HG03108 (cell line): ENCODE results near the gene CD82.

Source experiments
- ATAC-seq: cut with Tn5 transposase; IDR thresholded peaks from one replicate; pipeline ENCODE4 v1.9.1; 2021; ENCODE audit warnings: moderate library complexity; ENCODE audit not compliant: unreplicated experiment

Gene CD82

GRCh38 chr11:44597358-44598012, 32.0 kb downstream of the CD82 start:
- ATAC-seq: no peak

DNA sequence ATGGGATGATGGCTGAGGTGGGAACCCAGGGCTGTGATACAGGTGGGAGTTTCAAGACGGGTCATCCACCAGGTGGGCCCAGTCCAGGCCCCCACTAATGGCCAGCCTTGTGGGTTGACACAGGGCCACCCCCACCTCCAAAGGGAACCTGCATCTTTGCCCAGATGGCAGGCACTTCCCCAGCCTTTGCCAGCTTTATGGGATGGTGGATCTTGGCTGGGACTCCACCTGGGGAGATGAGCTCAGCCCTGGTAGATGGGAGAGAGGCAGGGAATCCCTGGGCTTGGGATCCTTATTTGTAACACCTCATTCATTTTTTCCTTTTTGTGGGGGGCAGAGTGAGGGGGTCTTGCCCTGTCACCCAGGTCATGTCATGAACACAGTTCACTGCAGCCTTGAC, 33.4 kb downstream of the CD82 start:
- no peak for ATAC-seq

DNA sequence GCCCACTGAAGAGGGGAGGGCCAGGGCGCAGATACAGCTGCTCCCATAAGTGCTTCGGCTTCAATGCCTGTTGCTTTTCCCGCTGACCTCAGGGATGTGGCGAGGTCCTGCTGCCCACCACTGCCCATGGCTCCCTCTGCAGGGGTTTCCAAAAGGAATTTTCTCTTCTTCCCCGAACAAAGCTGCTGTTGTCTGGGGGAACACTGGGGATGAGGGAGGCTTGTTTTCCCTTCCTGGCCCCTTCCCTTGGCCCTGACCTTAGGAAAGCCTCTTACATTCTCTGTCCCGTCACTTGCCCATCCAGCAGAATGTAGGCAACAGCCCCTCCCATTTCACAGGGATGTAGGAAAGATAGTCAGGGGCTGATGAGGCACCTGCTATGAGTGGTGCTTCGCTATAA, 34.8 kb downstream of the CD82 start:
- ATAC-seq: no peak

DNA sequence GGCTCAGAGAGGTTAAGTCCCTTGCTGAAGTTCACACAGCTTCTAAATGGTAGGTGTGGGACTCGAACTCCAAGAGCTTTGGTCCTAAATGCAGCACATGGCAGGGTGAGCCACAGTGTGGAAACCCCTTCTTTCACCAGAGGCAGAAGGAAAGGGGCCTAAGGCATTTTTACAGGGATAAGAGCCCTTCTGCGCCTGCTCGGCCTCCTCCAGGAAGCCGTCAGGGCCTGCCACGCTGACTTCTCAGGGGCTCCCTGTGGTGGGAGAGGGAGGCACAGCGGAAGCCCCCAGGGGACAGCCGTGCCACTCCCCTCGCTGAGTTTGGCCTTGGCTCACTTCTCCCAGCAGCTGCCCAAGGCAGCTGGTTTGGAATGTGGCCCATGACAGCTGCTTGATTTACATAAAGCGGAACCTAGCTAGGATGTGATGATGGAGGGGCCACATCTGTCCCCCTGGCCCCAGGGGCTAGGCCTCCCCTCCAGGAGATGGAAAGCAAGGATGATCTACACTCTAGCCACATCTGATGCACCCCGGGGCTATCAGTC, 35.4 kb downstream of the CD82 start:
- ATAC-seq: peak; percentile 34

DNA sequence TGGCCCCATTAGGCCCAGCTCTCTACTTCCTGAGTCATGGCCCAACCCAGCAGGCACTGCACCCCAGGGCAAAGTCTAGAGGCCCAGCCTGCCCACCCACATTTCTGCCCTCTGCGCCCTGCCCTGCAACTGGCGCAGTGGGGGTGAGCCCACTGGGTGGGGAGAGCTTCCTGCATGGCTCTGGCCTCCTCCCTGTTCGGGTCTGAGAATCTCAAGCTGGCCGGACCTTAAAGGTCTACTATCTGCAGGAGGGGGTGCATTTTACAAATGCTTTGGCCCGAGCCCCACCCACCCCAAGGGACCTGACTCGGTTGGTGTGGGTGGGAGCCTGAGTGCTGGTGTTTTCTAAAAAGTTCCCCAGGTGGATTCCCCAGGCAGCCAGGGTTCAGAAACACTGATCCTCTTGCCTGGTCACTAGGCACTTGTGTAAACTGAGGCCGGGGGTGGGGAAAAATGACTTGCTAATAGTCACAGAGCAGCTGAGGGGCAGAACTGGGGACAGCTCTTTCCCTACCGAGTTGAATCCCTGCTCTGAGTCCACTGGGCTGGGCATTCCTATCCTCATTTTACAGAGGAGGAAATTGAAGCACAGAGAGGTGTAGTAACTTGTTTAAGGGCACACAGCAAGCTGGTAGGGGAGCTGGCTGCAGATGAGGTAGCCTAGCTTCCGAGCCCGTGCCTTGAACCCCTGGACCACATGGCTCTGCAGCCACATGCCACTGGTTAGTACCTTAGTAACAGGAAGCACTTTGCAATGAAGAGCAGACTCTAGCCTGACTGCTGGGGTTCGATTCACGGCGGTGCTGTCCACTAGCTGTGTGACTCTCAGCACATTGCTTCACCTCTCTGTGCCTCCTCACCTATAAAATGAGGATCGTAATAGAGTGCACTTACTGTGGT, 36.3 kb downstream of the CD82 start:
- peak; percentile 40 for ATAC-seq

GRCh38 chr11:44602891-44603310, 37.4 kb downstream of the CD82 start:
- no peak for ATAC-seq

DNA sequence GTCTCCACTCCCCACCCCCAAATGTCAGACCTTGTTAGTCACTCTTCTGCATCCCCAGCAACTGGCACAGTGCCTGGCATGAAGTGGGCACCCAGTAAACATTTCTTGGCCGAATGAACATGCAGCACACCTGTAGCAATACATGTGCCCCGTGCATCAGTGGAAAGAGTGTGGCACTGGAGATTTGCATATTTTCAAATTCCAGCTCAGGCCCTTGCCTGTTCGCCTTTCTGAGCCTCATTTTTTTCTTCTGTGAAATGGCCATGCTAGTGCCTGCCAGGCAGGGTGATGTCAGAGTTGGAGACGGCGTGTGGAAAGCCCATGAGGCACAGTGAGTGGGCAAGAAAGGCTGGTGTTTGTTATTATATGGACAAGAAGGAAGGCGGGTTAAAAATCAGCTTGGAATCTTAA, 38.7 kb downstream of the CD82 start:
- ATAC-seq: no peak

GRCh38 chr11:44605068-44605708, 39.7 kb downstream of the CD82 start:
- no peak for ATAC-seq

- ATAC-seq: no peak
These were observed 40.5 kb downstream of the CD82 start for GRCh38 chr11:44605965-44606364.

DNA sequence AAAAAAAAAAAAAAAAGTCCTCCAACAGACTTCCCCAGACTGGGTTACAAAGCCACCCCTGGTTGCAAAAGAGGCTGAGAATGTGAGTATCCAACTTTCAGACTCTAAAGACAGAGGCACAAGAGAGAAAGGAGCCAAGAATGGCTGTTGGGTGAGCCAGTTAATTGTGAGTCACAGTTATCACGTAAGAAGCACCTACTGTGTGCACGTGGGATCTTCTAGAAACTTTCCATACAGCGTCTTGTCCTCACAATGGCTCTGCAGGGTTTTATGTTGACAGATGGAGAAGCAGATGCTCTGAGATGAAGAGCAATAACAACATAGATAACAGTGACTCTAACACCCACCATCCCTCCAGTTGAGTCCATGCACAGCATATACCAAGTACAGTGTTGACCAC, 41.0 kb downstream of the CD82 start:
- no peak for ATAC-seq

GRCh38 chr11:44607319-44607962, 42.0 kb downstream of the CD82 start:
- ATAC-seq: no peak

GRCh38 chr11:44607987-44608386, 42.5 kb downstream of the CD82 start:
- no peak for ATAC-seq

- ATAC-seq: no peak
These were observed 43.2 kb downstream of the CD82 start for GRCh38 chr11:44608651-44608990.

DNA sequence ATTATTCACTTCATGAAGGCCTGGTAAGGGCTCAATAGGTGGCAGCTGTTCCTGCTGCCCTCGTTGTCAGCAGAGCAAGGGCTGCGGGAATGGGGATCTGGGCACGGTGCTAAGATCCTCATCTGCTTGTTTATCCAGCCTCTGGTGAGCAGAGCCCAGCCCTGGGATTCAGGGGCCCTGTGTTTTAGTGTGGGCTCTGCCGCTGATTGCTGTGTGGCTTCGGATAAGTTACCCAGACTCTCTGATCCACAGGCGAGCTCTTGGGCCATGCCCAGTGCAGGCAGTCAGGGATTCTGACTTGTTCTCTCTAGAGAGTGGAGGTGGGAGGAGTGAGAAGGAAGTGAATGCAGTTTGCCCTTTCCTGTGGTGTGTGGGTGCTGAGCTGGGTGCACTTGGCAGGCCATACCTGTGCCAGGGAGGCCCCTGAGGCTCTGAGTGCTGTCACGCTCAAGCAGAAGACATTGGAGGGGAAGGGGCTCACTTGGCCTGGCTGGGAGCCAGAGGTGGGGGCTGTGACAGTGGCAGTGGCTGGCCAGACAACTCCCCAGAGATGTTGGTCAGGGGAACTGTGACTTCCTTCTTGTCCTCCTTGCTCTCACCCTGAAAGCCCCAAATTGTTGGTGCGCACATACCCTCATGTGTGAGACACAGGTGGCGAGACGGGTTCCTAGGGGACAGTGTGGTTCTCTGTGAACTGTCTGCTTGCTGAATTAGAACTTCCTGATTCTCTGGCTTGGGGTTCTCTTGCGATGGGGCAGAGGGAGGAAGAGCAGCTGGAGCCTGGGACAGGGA, 43.7 kb downstream of the CD82 start:
- ATAC-seq: peak; percentile 46

GRCh38 chr11:44609783-44610155, 44.3 kb downstream of the CD82 start:
- ATAC-seq: no peak

DNA sequence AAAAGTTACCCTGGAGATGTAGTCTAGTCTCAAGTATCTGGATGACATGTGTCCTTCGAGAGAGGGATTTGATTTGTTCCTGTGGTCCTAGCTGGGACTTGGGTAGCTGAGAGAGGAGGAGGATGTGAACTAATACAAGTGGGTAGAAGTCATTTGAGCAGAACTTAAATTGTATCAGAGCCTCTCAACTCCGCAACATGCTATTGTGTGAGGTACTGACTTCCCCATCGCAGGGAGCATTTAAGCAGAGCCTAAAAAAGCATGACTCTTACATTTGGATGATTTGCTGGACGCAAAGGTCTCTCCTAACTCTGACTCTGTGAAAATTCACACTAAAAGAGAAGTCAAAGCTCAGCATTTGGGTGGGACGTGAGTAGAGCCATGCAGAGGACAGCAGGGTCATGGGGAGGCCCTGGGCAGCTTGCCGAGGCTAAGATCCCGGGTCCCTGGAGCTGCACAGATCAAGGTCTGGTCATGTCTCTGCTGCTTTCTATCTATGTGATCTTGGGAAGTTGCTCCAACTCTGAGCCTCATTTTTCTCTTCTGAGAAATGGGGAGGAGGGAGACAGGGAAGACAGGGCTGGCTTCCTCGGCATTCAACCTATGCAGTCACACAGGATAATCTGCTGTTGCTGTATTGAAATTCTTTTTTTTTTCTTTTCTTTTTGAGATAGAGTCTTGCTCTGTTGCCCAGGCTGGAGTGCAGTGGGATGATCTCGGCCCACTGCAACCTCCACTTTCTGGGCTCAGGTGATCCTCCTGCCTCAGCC, 44.9 kb downstream of the CD82 start:
- no peak for ATAC-seq

- no peak for ATAC-seq
These were observed 45.6 kb downstream of the CD82 start for GRCh38 chr11:44611088-44611487.

GRCh38 chr11:44611687-44612434, 46.4 kb downstream of the CD82 start:
- peak; percentile 33 for ATAC-seq

DNA sequence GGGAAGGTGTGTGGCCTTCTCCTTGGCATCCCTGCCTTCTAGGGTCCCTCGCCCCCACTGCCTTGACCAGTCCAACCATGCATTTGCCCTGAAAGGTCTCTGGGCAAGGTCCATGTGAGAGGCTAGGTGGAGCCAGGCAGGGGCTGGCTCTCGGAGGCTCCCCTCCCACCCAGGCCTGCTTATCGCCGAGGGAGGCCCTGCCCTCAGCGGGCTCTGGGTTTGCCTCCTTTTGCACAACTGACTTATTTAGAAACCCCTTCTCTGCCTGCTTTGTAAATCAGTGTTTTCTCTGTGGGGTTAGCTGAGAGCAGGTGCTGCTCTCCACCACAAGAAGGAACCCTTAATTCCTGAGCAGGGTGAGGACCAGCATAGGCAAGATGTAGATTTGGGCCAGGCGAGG, 47.7 kb downstream of the CD82 start:
- no peak for ATAC-seq
